SU-DHL-6 (cell line): ENCODE measurements around the gene BUD13.

Experiments
- EZH2phosphoT487 ChIP-seq: fragments of 200-600 bp; sonication (generic), shearing (Covaris generic); conservative IDR thresholded peaks from 2 replicates; pipeline ENCODE4 v1.6.1; 2018; ENCODE audit warnings: mild to moderate bottlenecking, antibody characterized with exemption, low read length, moderate library complexity, mixed read lengths
- TF ChIP-seq, protein P1 (sequence below): fragments of 200-600 bp; sonication (generic); IDR thresholded peaks from one replicate; pipeline ENCODE4 v1.5.1; 2017; ENCODE audit warnings: antibody characterized with exemption, mild to moderate bottlenecking, low read length, moderate library complexity; ENCODE audit not compliant: insufficient read depth, poor library complexity, severe bottlenecking

DNA sequence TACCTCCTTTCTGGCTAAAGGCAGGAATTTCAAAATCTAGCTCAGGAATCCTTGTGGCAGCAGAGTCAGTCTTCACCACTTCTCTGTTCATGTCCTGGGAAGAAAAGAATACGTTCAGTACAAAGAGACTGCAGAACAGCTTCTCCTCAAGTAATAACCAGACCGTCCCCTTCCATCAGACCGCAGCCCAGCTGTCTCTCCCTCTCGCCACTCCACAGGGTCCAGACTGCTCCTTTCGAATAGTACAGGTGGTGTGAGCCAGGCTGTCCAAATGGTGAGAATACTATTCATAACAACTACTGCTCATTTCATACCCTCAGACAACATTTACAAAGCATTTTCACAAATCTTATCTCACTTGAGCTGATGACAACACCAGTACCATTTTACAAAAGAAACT is 14.2 kb upstream of the BUD13 start:
- TF ChIP-seq, protein P1, sequence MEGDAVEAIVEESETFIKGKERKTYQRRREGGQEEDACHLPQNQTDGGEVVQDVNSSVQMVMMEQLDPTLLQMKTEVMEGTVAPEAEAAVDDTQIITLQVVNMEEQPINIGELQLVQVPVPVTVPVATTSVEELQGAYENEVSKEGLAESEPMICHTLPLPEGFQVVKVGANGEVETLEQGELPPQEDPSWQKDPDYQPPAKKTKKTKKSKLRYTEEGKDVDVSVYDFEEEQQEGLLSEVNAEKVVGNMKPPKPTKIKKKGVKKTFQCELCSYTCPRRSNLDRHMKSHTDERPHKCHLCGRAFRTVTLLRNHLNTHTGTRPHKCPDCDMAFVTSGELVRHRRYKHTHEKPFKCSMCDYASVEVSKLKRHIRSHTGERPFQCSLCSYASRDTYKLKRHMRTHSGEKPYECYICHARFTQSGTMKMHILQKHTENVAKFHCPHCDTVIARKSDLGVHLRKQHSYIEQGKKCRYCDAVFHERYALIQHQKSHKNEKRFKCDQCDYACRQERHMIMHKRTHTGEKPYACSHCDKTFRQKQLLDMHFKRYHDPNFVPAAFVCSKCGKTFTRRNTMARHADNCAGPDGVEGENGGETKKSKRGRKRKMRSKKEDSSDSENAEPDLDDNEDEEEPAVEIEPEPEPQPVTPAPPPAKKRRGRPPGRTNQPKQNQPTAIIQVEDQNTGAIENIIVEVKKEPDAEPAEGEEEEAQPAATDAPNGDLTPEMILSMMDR: no peak
- TF ChIP-seq EZH2phosphoT487: no peak
